ENCODE results near the gene FFAR3.

DNA sequence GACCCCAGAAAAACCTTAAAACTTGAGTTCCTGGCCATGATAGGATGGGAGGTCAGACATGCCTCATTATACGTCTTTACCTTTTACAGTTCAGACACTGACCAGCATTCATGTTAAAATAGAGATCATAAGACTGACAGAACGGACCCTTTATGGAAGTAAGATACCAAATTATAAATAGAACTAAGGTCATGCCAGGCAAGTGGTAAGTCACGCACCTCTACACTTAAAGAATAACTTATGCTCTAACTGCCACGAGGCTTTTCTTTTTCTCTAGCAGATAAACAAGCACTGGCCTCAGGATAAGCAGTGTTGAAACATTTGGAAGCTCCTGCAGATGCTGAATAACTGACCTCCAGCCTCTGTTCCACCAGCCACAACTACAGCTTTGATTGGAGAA lies 41.0 kb downstream of the FFAR3 start:
- TF ChIP-seq, protein P1, sequence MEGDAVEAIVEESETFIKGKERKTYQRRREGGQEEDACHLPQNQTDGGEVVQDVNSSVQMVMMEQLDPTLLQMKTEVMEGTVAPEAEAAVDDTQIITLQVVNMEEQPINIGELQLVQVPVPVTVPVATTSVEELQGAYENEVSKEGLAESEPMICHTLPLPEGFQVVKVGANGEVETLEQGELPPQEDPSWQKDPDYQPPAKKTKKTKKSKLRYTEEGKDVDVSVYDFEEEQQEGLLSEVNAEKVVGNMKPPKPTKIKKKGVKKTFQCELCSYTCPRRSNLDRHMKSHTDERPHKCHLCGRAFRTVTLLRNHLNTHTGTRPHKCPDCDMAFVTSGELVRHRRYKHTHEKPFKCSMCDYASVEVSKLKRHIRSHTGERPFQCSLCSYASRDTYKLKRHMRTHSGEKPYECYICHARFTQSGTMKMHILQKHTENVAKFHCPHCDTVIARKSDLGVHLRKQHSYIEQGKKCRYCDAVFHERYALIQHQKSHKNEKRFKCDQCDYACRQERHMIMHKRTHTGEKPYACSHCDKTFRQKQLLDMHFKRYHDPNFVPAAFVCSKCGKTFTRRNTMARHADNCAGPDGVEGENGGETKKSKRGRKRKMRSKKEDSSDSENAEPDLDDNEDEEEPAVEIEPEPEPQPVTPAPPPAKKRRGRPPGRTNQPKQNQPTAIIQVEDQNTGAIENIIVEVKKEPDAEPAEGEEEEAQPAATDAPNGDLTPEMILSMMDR (IDR thresholded peaks at IDR 0.05): no peak
- TF ChIP-seq EP300 (IDR thresholded peaks at IDR 0.05) (no peak), POLR2A (IDR thresholded peaks at IDR 0.05) (no peak)
